GM19240 (cell line): ENCODE results near the gene EIF2B1.

Experiments
- DNase-seq: peaks from one replicate; pipeline ENCODE4 v3.0.0; 2011; ENCODE audit warnings: low spot score; ENCODE audit not compliant: insufficient read length

Gene EIF2B1

GRCh38 chr12:123633379-123634141 lies at the start of gene EIF2B1, which contains the start of gene GTF2H3:
TSS of gene EIF2B1 (minus strand) at chr12:123633686. CDS start at chr12:123633557, 129 bp downstream.
TSS of gene GTF2H3 (plus strand) at chr12:123633829. CDS start at chr12:123633860, 31 bp downstream.
- DNase-seq: peak; percentile 98

- DNase-seq: no peak
Measured at GRCh38 chr12:123681605-123682004, 48.1 kb upstream of the EIF2B1 start.

GRCh38 chr12:123678981-123679380 lies 45.5 kb upstream of the EIF2B1 start:
- no peak for DNase-seq

- no peak for DNase-seq
Measured at GRCh38 chr12:123676616-123677320, 43.3 kb upstream of the EIF2B1 start.

DNA sequence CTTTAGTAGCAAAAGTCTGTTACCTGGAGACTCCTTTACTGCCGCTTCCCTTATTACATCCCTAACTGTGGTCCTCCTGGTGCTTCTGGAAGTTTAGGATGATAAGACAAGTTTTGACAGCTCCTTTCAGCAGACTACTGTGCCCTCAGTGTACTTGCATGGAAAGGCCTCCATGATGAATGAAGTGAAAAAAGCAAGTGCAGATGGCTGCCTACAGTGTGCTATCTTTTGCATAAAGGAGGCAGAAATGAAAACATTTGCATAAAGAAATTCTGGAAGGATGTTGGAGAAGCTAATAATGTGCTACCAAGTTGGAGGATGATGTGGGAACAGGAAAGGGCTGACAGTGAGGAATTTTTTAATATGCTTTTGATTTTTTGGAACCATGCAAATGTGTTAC lies 42.0 kb upstream of the EIF2B1 start:
- no peak for DNase-seq

DNA sequence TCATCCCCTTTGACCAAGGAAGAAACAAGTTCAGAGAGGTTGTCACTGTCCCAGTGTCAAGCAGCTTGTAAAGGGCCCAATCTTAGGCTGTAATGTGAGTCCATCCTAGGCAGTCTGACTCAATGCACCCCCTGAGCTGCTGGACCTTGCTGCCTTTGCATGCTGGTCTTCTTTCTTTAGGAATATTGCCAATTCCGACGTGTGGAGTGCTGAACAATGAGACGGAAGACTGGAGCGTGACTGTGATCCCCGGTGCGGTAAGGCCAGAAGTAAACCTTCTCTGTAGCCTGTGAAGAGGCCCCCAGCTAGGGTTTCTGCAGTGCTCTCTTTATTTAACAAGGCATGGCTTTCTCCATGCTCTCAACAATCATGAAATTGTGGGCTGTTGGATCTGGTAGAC lies 38.4 kb upstream of the EIF2B1 start:
- DNase-seq: no peak

DNA sequence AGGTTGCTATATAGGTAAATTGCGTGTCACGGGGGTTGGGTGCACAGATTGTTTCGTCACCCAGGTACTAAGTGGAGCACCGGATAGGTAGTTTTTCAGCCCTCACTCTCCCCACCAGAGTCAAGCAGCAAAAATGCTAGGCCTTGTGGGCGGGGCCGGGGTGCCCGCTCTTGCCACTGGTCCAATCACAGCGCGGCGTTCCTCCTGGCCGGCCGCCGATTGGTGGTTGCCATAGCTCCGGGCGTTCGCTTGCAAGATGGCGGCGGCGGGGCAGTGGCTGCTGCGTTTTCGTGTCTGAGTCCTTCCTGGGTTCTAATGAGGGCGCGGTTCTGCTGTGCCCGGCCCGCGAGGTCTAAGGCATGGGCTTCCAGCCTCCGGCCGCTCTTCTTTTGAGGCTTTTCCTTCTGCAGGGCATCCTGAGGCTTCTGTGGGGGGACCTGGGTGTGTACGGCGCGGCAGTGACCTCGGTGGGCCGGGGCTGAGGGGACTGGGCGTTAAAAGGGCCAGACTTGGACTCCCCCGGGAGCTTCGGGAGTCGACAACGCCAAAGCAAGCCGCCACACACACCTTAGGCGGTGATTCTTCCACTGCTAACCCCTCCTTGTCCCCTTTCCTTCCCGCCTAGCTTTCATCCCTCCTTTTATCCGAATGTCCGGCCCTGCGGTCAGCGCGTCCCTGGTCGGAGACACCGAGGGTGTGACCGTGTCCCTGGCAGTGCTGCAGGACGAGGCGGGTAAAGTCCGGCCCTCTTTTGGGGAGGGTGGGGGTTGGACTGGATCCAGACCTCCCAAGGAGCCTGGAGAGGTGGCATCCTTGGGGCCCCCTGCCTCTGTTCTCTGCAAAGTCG lies 37.6 kb upstream of the EIF2B1 start, which contains the start of gene TCTN2:
Gene TCTN2, plus strand, starts transcription at position 232 of the 847 bp plus-strand sequence. Its CDS starts 128 bp downstream, at position 360.
- peak; percentile 97 for DNase-seq

DNA sequence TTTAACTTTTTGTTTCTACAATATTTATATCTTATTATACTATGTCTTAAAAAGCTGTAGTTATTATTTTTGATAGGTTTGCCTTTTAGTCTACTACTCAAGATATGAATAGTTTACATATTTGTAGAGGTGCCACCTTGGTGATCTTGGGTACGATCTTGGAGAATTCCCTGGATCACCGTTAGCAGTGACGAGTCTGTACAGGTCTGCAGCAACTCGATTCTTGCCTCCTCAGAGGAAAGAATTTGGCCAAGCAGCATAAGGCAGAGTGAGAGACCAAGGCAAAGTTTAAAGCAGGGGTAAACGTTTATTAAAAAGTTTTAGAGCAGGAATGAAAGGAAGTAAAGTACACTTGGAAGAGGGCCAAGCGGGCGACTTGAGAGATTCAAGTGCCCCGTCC lies 34.3 kb upstream of the EIF2B1 start:
- DNase-seq: no peak

DNA sequence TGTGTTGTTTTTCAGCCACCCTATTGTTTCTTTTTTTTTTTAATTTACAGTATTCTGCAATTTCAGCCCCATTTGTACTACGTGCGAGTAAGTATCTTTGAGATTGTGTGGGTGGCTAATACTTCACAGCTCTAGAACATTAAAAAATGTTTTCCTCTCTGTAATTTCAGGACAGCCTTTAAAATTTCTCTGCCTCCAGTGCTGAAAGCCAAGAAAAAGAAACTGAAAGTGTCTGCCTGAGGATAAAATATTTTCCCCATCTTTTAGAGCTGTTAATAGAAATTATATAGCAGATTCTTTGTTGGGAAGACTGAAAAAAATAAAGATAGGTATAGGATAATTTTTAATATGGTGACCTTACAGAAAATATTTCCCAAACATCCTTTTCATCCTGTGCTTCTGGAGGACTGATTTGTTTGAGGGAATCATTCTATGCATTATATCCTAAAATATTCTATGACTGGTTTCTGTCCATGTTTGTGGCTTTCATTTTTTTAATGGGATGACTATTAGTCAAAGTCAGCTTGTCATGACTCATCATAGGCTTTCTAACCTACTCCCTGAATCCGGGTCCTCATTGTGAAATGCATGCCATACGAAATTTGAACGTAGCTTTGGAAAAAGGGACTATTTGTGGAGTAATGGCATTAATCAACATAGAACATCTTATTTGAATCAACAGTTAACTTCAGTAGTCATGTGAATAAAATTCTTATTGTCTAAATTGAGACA lies 26.7 kb upstream of the EIF2B1 start:
- no peak for DNase-seq

DNA sequence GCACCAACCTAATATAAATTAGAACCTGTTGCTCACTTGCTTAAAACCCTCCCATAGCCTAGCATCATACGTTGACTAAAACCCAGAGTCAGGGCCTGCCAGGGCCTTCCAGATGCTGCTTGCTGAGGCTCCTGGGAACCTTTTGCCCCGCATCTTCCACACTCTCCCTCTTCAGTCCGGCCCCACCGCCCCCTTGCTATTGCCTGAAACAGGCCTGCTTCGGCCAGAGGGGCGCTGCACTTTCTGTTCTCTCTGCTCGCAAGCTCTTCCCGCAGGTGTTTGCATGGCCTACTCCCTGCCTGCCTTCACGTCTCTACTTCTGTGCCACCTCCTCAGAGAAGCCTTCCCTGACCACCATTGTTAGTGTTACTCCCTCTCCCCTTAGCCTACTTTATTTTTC lies 23.7 kb upstream of the EIF2B1 start:
- no peak for DNase-seq

GRCh38 chr12:123656392-123656791 lies 22.9 kb upstream of the EIF2B1 start:
- DNase-seq: no peak

DNA sequence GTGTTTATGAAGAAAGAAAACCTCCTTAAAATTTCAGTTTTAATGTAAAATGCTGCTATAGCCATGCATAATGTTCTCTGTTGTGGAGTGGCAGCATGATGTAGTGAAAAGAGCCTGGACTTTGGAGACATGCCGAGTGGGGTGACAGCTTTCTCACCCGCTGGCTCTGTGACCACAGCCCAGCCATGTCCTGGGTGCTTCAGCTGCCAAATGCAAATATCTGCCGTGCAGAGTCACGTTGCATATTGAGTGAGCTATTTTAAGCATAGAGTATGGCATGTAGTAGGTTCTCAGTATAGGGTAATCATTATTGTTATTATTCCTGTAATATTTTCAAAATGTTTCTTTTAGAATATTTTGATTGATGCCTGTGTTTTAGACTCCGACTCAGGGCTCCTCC lies 21.9 kb upstream of the EIF2B1 start:
- DNase-seq: peak; percentile 42

DNA sequence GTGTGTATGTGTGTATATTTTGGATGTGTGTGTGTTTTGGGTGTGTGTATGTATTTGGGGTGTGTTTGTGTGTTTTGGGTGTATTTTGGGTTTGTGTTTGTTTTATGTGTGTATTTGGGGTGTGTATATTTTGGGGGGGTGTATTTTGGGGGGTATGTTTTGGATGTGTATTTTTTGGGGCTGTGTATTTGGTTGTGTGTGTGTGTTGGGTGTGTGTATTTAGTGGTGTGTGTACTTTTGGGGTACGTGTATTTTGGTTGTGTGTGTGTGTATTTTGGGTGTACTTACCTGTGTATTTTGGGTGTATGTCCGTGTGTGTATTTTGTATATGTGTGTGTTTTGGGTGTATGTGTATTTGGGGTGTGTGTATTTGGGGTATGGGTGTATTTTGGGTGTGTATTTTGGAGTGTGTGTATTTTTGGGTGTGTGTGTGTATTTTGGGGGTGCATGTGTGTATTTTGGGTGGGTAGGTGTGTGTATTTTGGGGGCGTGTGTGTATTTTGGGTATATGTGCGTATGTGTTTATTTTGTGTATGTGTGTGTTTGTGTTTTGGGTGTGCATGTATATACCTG lies 20.7 kb upstream of the EIF2B1 start:
- no peak for DNase-seq

DNA sequence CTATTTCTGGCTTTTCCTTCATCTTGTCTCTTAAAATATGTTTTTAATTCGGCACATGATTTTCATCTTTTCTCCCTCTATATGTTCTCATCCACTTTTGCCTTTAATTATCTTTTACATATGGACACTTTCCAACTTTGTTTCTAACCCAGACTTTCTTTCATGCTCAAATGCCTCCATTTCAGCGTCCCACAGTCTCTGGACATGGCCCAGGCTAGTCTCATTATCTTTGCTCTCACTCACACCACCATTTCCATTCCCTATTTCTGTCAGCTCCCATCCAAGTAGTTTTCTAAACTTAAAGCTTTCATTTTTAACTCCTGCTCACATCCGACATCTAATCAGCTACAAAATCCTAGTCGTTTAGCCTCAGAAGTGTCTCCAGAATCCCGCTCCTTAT lies 14.9 kb upstream of the EIF2B1 start:
- no peak for DNase-seq

GRCh38 chr12:123645878-123646277 lies 12.4 kb upstream of the EIF2B1 start:
- DNase-seq: no peak

- no peak for DNase-seq
Measured at GRCh38 chr12:123645380-123645779, 11.9 kb upstream of the EIF2B1 start.

- DNase-seq: no peak
Measured at GRCh38 chr12:123643911-123644310, 10.4 kb upstream of the EIF2B1 start.

- DNase-seq: no peak
Measured at GRCh38 chr12:123634142-123634561, 666 bp upstream of the EIF2B1 start.

DNA sequence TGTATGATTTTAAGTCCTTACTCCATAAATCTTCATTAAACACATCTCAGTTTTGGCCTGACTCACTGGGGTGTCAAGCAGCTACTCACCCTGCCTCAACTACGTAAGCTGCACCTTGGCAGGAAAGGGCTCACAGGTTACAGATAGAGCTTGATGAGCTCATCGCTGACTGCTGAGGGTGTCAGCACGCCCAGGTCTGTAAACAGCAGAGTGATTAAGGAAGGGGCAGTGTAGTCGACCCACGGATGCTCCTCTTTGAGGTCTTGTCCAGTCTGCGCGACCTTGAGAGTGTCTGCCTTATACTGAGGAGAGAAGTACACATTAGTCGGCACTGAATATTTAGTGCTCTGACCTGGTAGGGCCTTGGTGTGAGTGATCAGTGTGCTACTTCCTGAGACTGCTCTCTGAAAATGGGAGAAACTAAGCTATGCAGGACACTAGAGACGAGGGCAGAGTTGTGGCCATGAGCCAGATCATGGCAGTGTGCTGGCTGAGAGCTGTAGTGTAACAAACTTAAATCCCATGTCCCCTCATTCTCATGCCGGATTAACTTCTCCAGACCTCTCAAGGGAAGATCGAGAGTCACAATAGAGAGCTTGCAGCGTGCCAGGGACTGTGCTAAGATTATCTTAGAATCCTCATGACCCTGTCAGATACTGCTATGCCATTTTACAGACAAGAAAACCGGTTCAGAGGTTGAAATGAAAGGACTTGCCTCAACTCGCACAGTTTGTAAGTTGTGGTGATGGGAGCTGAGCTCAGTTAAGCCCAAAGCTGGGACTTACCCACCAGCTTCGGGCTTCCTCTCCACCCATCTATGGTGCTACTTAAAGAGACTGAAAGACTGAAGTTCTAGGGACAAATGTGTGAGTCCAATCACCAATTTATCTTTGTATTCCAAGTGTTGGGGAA lies 11.6 kb downstream of the EIF2B1 start:
- no peak for DNase-seq

- no peak for DNase-seq
Measured at GRCh38 chr12:123621101-123621500, 12.4 kb downstream of the EIF2B1 start.
